ENCODE measurements around the gene FRAS1.
"Not testable (repeated sequence)": the region's sequence is repeated elsewhere in the genome, so short reads cannot be mapped to it uniquely, and the experiment has no call there.

- TF ChIP-seq CTCF (conservative IDR thresholded peaks at IDR 0.05; ENCODE audit: low read depth, low read length); EZH2 (IDR thresholded peaks at IDR 0.05; ENCODE audit: low read length, unreplicated experiment); EZH2phosphoT487 (IDR thresholded peaks at IDR 0.05; ENCODE audit: borderline replicate concordance, low read length): not testable (repeated sequence)
Observed at GRCh38 chr4:78092350-78092749, 35.2 kb downstream of the FRAS1 start.

Measured in PC-3 (cell line).